ENCODE data around the gene AGBL4.

DNA sequence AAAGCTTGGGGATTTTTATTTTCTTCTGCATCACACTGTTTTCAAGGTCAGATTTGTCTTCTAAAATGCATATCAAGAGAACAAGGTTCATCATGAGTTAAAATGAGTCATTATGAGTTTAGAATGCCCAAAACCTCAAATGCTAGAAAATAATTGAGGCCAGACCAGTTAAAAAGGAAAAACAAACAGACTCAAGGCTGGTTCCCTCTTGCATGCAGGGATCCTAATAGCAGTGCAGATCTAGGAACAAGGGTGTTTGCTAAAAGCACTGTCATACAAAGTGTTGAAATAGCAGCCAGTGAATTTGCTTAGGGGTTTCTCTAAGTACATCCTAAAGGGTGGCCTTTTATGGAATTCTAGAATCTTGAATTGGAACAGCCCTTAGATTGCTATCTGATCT is 1262.3 kb downstream of the AGBL4 start:
- TF ChIP-seq, protein P1, sequence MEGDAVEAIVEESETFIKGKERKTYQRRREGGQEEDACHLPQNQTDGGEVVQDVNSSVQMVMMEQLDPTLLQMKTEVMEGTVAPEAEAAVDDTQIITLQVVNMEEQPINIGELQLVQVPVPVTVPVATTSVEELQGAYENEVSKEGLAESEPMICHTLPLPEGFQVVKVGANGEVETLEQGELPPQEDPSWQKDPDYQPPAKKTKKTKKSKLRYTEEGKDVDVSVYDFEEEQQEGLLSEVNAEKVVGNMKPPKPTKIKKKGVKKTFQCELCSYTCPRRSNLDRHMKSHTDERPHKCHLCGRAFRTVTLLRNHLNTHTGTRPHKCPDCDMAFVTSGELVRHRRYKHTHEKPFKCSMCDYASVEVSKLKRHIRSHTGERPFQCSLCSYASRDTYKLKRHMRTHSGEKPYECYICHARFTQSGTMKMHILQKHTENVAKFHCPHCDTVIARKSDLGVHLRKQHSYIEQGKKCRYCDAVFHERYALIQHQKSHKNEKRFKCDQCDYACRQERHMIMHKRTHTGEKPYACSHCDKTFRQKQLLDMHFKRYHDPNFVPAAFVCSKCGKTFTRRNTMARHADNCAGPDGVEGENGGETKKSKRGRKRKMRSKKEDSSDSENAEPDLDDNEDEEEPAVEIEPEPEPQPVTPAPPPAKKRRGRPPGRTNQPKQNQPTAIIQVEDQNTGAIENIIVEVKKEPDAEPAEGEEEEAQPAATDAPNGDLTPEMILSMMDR (IDR thresholded peaks at IDR 0.05), result no peak
- no peak for TF ChIP-seq POLR2A (IDR thresholded peaks at IDR 0.05)

Measured in heart left ventricle (tissue), 13 donors.